IMR-90 (cell line): ENCODE measurements around the gene GNE. TPM values are rescaled to one million over a fixed set of nuclear protein-coding genes. Genes with fewer than 3 reads are reported as not detected.
A peak's percentile ranks its signal among the peaks of the same experiment; 100 is the strongest.

Experiments used
- ATAC-seq: fragments of 200-7000 bp; cut with Tn5 transposase; 2 replicates; pipeline ENCODE4 v1.9.1; 2020; ENCODE audit warnings: low read depth, mild to moderate bottlenecking, moderate library complexity
- BruUV-seq: library from RNA; stranded (reverse); fragments of 400-500 nt; replicated peaks from 2 replicates; lab custom pipeline; 2021; lab: Mats Ljungman, UMichigan
- CTCF ChIA-PET: fragments of 300-600 bp; formaldehyde crosslinking; extraction: SDS; loops from one replicate; lab custom pipeline; 2021; ENCODE audit warnings: antibody characterized with exemption; lab: Yijun Ruan, JAX
- POLR2A ChIA-PET: fragments of 300-600 bp; sonication (Branson Sonifier 250); formaldehyde crosslinking; loops from one replicate; lab custom pipeline; 2022; ENCODE audit warnings: antibody characterized with exemption; ENCODE audit not compliant: unreplicated experiment; lab: Charles Lee
- DNase-seq: peaks from one replicate; pipeline ENCODE4 v3.0.0; 2013
- H2AFZ ChIP-seq: replicated peaks from 2 replicates; pipeline ENCODE3; 2013; ENCODE audit warnings: low read length, mild to moderate bottlenecking; ENCODE audit not compliant: poor library complexity
- H2AK5ac ChIP-seq: 2 replicates; pipeline ENCODE4 v1.6.1; 2013; ENCODE audit warnings: low read depth, low read length, inconsistent platforms
- H2AK9ac ChIP-seq: replicated peaks from 2 replicates; pipeline ENCODE3; 2013; ENCODE audit warnings: mild to moderate bottlenecking, low read depth, low read length, moderate library complexity; ENCODE audit not compliant: poor library complexity
- H2BK120ac ChIP-seq: 2 replicates; pipeline ENCODE4 v1.6.1; 2013; ENCODE audit warnings: low read depth, low read length, inconsistent platforms
- H2BK15ac ChIP-seq: 3 replicates; pipeline ENCODE4 v1.6.1; 2013; ENCODE audit warnings: low read depth, low read length, inconsistent platforms
- H2BK20ac ChIP-seq: 2 replicates; pipeline ENCODE4 v1.6.1; 2013; ENCODE audit warnings: low read depth, mild to moderate bottlenecking, inconsistent platforms, low read length, moderate library complexity
- H2BK5ac ChIP-seq: 2 replicates; pipeline ENCODE4 v1.6.1; 2013; ENCODE audit warnings: mild to moderate bottlenecking, low read depth, low read length, inconsistent platforms; ENCODE audit not compliant: poor library complexity, severe bottlenecking
- H3K14ac ChIP-seq: replicated peaks from 2 replicates; pipeline ENCODE4 v1.6.1; 2013; ENCODE audit warnings: low read depth, low read length, inconsistent platforms
- H3K18ac ChIP-seq: 2 replicates; pipeline ENCODE4 v1.6.1; 2013; ENCODE audit warnings: low read depth, low read length, control low read depth
- H3K23ac ChIP-seq: 2 replicates; pipeline ENCODE4 v1.6.1; 2013; ENCODE audit warnings: low read depth, low read length, inconsistent platforms
- H3K27ac ChIP-seq: 2 replicates; pipeline ENCODE4 v1.5.1; 2013; ENCODE audit warnings: mild to moderate bottlenecking, control low read depth, low read length; ENCODE audit not compliant: insufficient read depth
- H3K27me3 ChIP-seq: 2 replicates; pipeline ENCODE4 v1.6.1; 2013; ENCODE audit warnings: low read length; ENCODE audit not compliant: control insufficient read depth, insufficient read depth
- H3K36me3 ChIP-seq: 2 replicates; pipeline ENCODE4 v1.6.1; 2013; ENCODE audit warnings: low read length, mixed read lengths; ENCODE audit not compliant: control insufficient read depth, insufficient read depth
- H3K4ac ChIP-seq: 2 replicates; pipeline ENCODE4 v1.6.1; 2013; ENCODE audit warnings: low read depth, low read length, inconsistent platforms
- H3K4me1 ChIP-seq: 2 replicates; pipeline ENCODE4 v1.6.1; 2013; ENCODE audit warnings: low read length, mixed read lengths; ENCODE audit not compliant: control insufficient read depth, insufficient read depth
- H3K4me2 ChIP-seq: 2 replicates; pipeline ENCODE4 v1.6.1; 2013; ENCODE audit warnings: low read depth, mild to moderate bottlenecking, control low read depth, low read length, moderate library complexity
- H3K4me3 ChIP-seq: 2 replicates; pipeline ENCODE4 v1.5.1; 2013; ENCODE audit warnings: low read depth, mild to moderate bottlenecking, control low read depth, low read length, moderate library complexity; ENCODE audit not compliant: insufficient read depth
- H3K56ac ChIP-seq: 2 replicates; pipeline ENCODE4 v1.6.1; 2013; ENCODE audit warnings: low read length, inconsistent platforms; ENCODE audit not compliant: insufficient read depth; ENCODE audit errors: extremely low read depth
- H3K79me1 ChIP-seq, 2 experiments: 2 replicates each; pipeline ENCODE4 v1.6.1; 2013; ENCODE audit warnings: low read length in 2 of 2, inconsistent platforms in 1 of 2, low read depth in 1 of 2
- H3K9ac ChIP-seq: 2 replicates; pipeline ENCODE4 v1.6.1; 2013; ENCODE audit warnings: low read depth, low read length, control low read depth
- H3K9me1 ChIP-seq: 2 replicates; pipeline ENCODE4 v1.6.1; 2013; ENCODE audit warnings: low read length, inconsistent platforms; ENCODE audit not compliant: insufficient read depth
- H3K9me3 ChIP-seq: 2 replicates; pipeline ENCODE4 v1.6.1; 2013; ENCODE audit warnings: low read length; ENCODE audit not compliant: control insufficient read depth, insufficient read depth
- H4K20me1 ChIP-seq: 2 replicates; pipeline ENCODE4 v1.6.1; 2013; ENCODE audit warnings: low read length, inconsistent platforms; ENCODE audit not compliant: insufficient read depth
- H4K5ac ChIP-seq: 2 replicates; pipeline ENCODE4 v1.6.1; 2013; ENCODE audit warnings: mild to moderate bottlenecking, low read depth, low read length, control low read depth
- H4K8ac ChIP-seq, 2 experiments: 2 replicates each; pipeline ENCODE4 v1.6.1; 2013; ENCODE audit warnings: low read depth in 2 of 2, low read length in 2 of 2, control low read depth in 1 of 2, inconsistent platforms in 1 of 2
- H4K91ac ChIP-seq: 2 replicates; pipeline ENCODE4 v1.6.1; 2013; ENCODE audit warnings: low read depth, low read length, inconsistent platforms; ENCODE audit not compliant: insufficient read depth
- BHLHE40 ChIP-seq: fragments of 150-350 bp; IDR thresholded peaks from 2 replicates; pipeline ENCODE4 v1.6.1; 2016; ENCODE audit warnings: mild to moderate bottlenecking, low read depth, low read length
- CHD1 ChIP-seq: IDR thresholded peaks from 2 replicates; pipeline ENCODE4 v1.6.1; 2012; ENCODE audit warnings: low read depth, low read length, improper control_type of control experiment
- MXI1 ChIP-seq: IDR thresholded peaks from 2 replicates; pipeline ENCODE4 v1.6.1; 2012; ENCODE audit warnings: low read depth, mild to moderate bottlenecking, low read length, moderate library complexity, borderline replicate concordance
- RFX5 ChIP-seq: IDR thresholded peaks from 2 replicates; pipeline ENCODE4 v1.8.0; 2012; ENCODE audit warnings: low read depth, mild to moderate bottlenecking, low read length, moderate library complexity
- WGBS, 2 experiments: methylation state at CpG; one replicate each; pipeline versions ENCODE4 v1.1.5 to v1.1.7; 2013; ENCODE audit warnings: missing lambda C conversion rate in 2 of 2; ENCODE audit not compliant: insufficient read length in 1 of 2; ENCODE audit errors: extremely low coverage in 2 of 2; 5-methylcytosine and 5-hydroxymethylcytosine counted together
- dilution Hi-C: fragments of 300-500 bp; cut with HindIII; formaldehyde crosslinking; loops from one replicate; pipeline ENCODE4 v1.14.3; 2018; ENCODE audit warnings: low sequenced_read_pairs; ENCODE audit not compliant: unreplicated experiment
- in situ Hi-C: fragments of 300-500 bp; cut with MboI; formaldehyde crosslinking; loops from 3 replicates; pipeline ENCODE4 v1.14.3; 2019; ENCODE audit warnings: low sequenced_read_pairs, inconsistent platforms, mixed read lengths
- intact Hi-C: fragments of 100-400 bp; cut with micrococcal nuclease; formaldehyde crosslinking; loops from 2 replicates; pipeline ENCODE4 v1.10.0; 2022
- polyA plus RNA-seq, 3 experiments: library from polyadenylated mRNA; depleted of rRNA; stranded (reverse); fragments of >200 nt; gene quantifications; 2 replicates each; pipeline ENCODE4 v1.2.3, GENCODE V29; 2012; ENCODE audit warnings: low replicate concordance in 1 of 3
- total RNA-seq: library from RNA; depleted of rRNA; stranded (reverse); fragments of >200 nt; gene quantifications from 2 replicates; pipeline ENCODE4 v1.2.3, GENCODE V29; 2012

The GNE gene
- total and polyA plus RNA-seq, 2 of the 4 experiments (the other 2 are of a cell fraction): 11.7 to 34.1 TPM

DNA sequence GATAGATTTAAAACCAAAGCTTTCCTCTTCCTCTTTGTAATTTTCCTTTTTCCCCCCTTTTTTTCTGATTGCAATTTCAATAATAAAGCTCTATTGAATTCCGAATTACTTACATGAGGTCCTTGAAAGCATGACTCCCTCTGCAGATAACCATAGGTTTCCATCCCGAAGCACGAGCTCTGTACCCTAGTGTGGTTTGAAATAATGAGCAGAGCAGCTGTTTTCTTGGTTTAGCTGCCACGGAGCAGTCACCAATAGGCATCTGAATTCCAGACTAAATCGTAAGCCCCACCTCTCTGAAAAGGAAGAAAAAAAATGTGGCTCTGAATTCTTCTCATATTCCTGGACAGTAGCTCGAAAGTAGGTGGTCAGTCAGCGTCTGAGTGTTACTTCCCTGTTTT lies 18.5 kb upstream of the GNE start:
- ATAC-seq: peak; percentile 100
- Histone ChIP-seq H3K4me3 (peak overlapping the region; percentile 8; the same call in 1 of the 2 replicates), H2BK15ac (no peak overlapping the region), H4K20me1 (no peaks in the 10 kb centered on the region), H3K27me3 (no peaks in the 10 kb centered on the region), H3K18ac (no peak overlapping the region), H3K4ac (no peak overlapping the region), H3K9ac (no peak overlapping the region; the same call in 1 of the 2 replicates), H2AK9ac (no peak overlapping the region), H3K14ac (no peak overlapping the region), H3K4me1 (no peaks in the 10 kb centered on the region; the same call in 1 of the 2 replicates), H2BK5ac (no peak overlapping the region), H3K4me2 (peak overlapping the region; percentile 42), H3K9me1 (no peaks in the 10 kb centered on the region; the same call in 1 of the 2 replicates), H3K9me3 (no peaks in the 10 kb centered on the region), H3K56ac (no peak overlapping the region), H3K23ac (no peak overlapping the region), H4K8ac (no peak overlapping the region), H2BK20ac (no peak overlapping the region), H3K79me1 (no peaks in the 10 kb centered on the region), H4K5ac (no peak overlapping the region), H4K91ac (no peak overlapping the region), H3K36me3 (no peaks in the 10 kb centered on the region), H2AK5ac (no peak overlapping the region), H2AFZ (no peak overlapping the region), H3K27ac (peak overlapping the region; percentile 4; the same call in 1 of the 2 replicates), H2BK120ac (no peak overlapping the region)
- in situ Hi-C loops: no loop called here
- BruUV-seq: no TSS peak
- ChIA-PET POLR2A (interaction anchor here (0.6 kb wide), 1 partner anchor 12 kb away, joined by 3 read pairs; no protein-coding TSS in a partner anchor), CTCF (no interaction called here)
- DNase-seq: peak; percentile 90
- intact Hi-C loops: loop anchor here (1.0 kb wide), 1 partner anchor 18 kb away; the partner anchor contains the start of gene GNE
- WGBS, 2 experiments: no CpG with 5 or more reads among the region's 7 CpGs
- dilution Hi-C loops: no loop called here
- no peak for TF ChIP-seq CHD1
- TF ChIP-seq RFX5: no peak
- TF ChIP-seq BHLHE40: no peak
- peak; percentile 46; the same call in 1 of the 2 replicates for TF ChIP-seq MXI1
